HepG2 (cell line): ENCODE results near the gene CHD9NB. TPM values are rescaled to one million over a fixed set of nuclear protein-coding genes. Genes with fewer than 3 reads are reported as not detected.
A peak's percentile ranks its signal among the peaks of the same experiment; 100 is the strongest.

Experiments used
- ETV6 ChIP-seq: sonication (generic); formaldehyde crosslinking; conservative IDR thresholded peaks from 2 replicates; pipeline ENCODE4 v1.4.0; 2020; ENCODE audit warnings: missing genetic modification reagents
- HOXD1 ChIP-seq: sonication (generic); formaldehyde crosslinking; IDR thresholded peaks from 2 replicates; pipeline ENCODE4 v1.5.0; 2020; ENCODE audit warnings: missing genetic modification reagents
- KDM6A ChIP-seq: IDR thresholded peaks from 2 replicates; pipeline ENCODE4 v1.6.1; 2016; ENCODE audit warnings: low read depth
- KLF11 ChIP-seq: IDR thresholded peaks from 2 replicates; pipeline ENCODE4 v1.6.1; 2016; ENCODE audit warnings: missing compliant biosample characterization
- KLF15 ChIP-seq: sonication (generic); formaldehyde crosslinking; IDR thresholded peaks from 2 replicates; pipeline ENCODE4 v1.8.1; 2023; ENCODE audit warnings: borderline replicate concordance, mild to moderate bottlenecking, inconsistent platforms, missing genetic modification reagents, mixed read lengths
- NCOR1 ChIP-seq: fragments of 200-600 bp; sonication (generic); IDR thresholded peaks from 2 replicates; pipeline ENCODE4 v1.7.0; 2017; ENCODE audit warnings: antibody characterized with exemption, low read length, borderline replicate concordance
- NFATC3 ChIP-seq: sonication (generic); formaldehyde crosslinking; IDR thresholded peaks from 2 replicates; pipeline ENCODE4 v1.5.1; 2020; ENCODE audit warnings: mild to moderate bottlenecking, missing genetic modification reagents
- SMYD3 ChIP-seq: sonication (generic); formaldehyde crosslinking; IDR thresholded peaks from 2 replicates; pipeline ENCODE4 v1.8.1; 2023; ENCODE audit warnings: mild to moderate bottlenecking, missing genetic modification reagents
- YEATS4 ChIP-seq: sonication (generic); formaldehyde crosslinking; IDR thresholded peaks from 2 replicates; pipeline ENCODE4 v1.4.0; 2020; ENCODE audit warnings: missing genetic modification reagents, borderline replicate concordance
- ZBTB7A ChIP-seq: sonication (generic); formaldehyde crosslinking; IDR thresholded peaks from 2 replicates; pipeline ENCODE4 v1.8.0; 2022; ENCODE audit warnings: mild to moderate bottlenecking, missing genetic modification reagents
- ZNF20 ChIP-seq: sonication (generic); formaldehyde crosslinking; IDR thresholded peaks from 2 replicates; pipeline ENCODE4 v1.4.0; 2020; ENCODE audit warnings: mild to moderate bottlenecking, moderate library complexity, missing genetic modification reagents
- ZNF256 ChIP-seq: sonication (generic); formaldehyde crosslinking; conservative IDR thresholded peaks from 2 replicates; pipeline ENCODE4 v1.4.0; 2020; ENCODE audit warnings: missing genetic modification reagents
- ZNF678 ChIP-seq: sonication (generic); formaldehyde crosslinking; IDR thresholded peaks from 2 replicates; pipeline ENCODE4 v1.4.0; 2020; ENCODE audit warnings: mild to moderate bottlenecking, missing genetic modification reagents
- ZNF737 ChIP-seq: sonication (generic); formaldehyde crosslinking; IDR thresholded peaks from 2 replicates; pipeline ENCODE4 v1.5.0; 2020; ENCODE audit warnings: missing genetic modification reagents, mild to moderate bottlenecking, borderline replicate concordance
- ZNF775 ChIP-seq: sonication (generic); formaldehyde crosslinking; IDR thresholded peaks from 2 replicates; pipeline ENCODE4 v1.4.0; 2020; ENCODE audit warnings: missing genetic modification reagents, mild to moderate bottlenecking, moderate library complexity, borderline replicate concordance
- ZNF83 ChIP-seq: sonication (generic); formaldehyde crosslinking; IDR thresholded peaks from 2 replicates; pipeline ENCODE4 v1.4.0; 2020; ENCODE audit warnings: missing genetic modification reagents, mild to moderate bottlenecking, borderline replicate concordance
- polyA plus RNA-seq, 8 experiments: library from polyadenylated mRNA; depleted of rRNA in 3 of 8; stranded (reverse) in 7 of 8; unstranded in 1 of 8; fragments of >200 nt; fragmentation: Illumina TruSeq in 4 of 8; extraction: Trizol in 4 of 8; gene quantifications; 2 replicates each; pipeline versions ENCODE4 v1.2.1 to v1.2.3, GENCODE V29; 2011 to 2016; ENCODE audit warnings: low read depth in 4 of 8, missing spikeins in 1 of 8, mixed read lengths in 1 of 8; ENCODE audit not compliant: insufficient read depth in 1 of 8
- total RNA-seq, 5 experiments: library from RNA; depleted of rRNA; stranded (reverse); fragments of >200 nt; fragmentation: Illumina TruSeq; extraction: Trizol; gene quantifications; 2 replicates each; pipeline ENCODE4 v1.2.3, GENCODE V29; 2016; ENCODE audit warnings: low read depth in 1 of 5
- TF ChIP-seq, protein P1 (sequence below): sonication (generic); formaldehyde crosslinking; IDR thresholded peaks from 2 replicates; pipeline ENCODE4 v1.5.0; 2020; ENCODE audit warnings: missing genetic modification reagents
- TF ChIP-seq, protein P2 (sequence below): sonication (generic); formaldehyde crosslinking; IDR thresholded peaks from 2 replicates; pipeline ENCODE4 v1.4.0; 2020; ENCODE audit warnings: missing genetic modification reagents
- TF ChIP-seq, protein P3 (sequence below): sonication (generic); formaldehyde crosslinking; IDR thresholded peaks from 2 replicates; pipeline ENCODE4 v1.8.1; 2023; ENCODE audit warnings: missing genetic modification reagents, inconsistent platforms, borderline replicate concordance
- TF ChIP-seq, protein P4 (sequence below): sonication (generic); formaldehyde crosslinking; IDR thresholded peaks from 2 replicates; pipeline ENCODE4 v1.4.0; 2020; ENCODE audit warnings: low read depth, missing genetic modification reagents

The CHD9NB gene
- total and polyA plus RNA-seq, 2 of the 13 experiments (the other 11 are each of a cell fraction or from before 2014, with no cell fraction given): 0.17 to 0.18 TPM

DNA sequence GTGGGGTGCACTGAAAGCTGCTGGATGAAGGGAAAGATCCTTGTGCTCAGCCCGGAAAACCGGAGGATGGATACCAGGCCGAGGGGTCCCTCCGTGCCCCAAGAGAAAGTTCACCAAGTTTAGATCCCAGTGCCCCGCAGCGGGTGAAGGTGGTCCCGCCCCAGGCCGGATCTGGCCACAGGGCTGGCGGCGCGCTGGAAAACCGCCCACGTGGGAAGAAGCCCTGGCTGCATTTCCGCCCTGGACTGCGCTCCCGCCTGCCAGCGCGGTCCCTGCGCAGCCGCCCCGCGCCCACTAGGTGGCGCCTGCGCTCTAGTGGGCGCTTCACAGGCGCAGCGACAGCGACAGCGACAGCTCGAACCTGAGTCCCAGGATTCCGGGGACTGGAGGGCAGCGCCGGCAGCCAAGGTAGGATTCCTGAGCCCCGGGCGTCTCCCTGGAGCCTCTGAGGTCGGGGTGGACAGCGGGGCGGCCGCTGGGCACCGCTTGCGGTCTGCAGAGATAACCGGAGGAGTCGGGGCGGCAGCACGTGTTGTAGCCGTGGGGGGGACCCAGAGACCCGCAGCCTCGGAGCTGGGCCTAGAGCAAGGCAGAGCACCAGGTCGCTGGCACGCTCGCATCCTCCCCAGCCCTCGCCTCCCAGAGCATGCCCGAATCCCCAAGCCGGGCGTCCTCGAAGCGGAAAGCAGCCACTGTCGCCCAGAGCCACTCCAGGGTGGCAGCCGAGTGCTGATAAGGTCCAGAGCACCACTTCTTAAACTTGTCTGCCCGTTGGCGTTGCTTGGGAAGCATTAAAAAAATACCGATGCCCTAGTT, 2.2 kb upstream of the CHD9NB start, which contains the start of gene CHD9 (continued):
- TF ChIP-seq, protein P1, sequence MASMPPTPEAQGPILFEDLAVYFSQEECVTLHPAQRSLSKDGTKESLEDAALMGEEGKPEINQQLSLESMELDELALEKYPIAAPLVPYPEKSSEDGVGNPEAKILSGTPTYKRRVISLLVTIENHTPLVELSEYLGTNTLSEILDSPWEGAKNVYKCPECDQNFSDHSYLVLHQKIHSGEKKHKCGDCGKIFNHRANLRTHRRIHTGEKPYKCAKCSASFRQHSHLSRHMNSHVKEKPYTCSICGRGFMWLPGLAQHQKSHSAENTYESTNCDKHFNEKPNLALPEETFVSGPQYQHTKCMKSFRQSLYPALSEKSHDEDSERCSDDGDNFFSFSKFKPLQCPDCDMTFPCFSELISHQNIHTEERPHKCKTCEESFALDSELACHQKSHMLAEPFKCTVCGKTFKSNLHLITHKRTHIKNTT: no peak
- TF ChIP-seq, protein P2, sequence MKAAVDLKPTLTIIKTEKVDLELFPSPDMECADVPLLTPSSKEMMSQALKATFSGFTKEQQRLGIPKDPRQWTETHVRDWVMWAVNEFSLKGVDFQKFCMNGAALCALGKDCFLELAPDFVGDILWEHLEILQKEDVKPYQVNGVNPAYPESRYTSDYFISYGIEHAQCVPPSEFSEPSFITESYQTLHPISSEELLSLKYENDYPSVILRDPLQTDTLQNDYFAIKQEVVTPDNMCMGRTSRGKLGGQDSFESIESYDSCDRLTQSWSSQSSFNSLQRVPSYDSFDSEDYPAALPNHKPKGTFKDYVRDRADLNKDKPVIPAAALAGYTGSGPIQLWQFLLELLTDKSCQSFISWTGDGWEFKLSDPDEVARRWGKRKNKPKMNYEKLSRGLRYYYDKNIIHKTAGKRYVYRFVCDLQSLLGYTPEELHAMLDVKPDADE (CRISPR knock-in tag): peak; percentile 93; the same call in 1 of the 2 replicates
- TF ChIP-seq KLF15 (peak; percentile 63; the same call in 1 of the 2 replicates), ZNF737 (peak; percentile 54; the same call in 1 of the 2 replicates), ZNF256 (CRISPR knock-in tag) (0 out of 2 replicates have a peak, but pooled peaks have one; percentile 27), ETV6 (peak; percentile 48), ZNF775 (CRISPR knock-in tag) (no peak), ZBTB7A (CRISPR knock-in tag) (peak; percentile 77; the same call in 1 of the 2 replicates), NCOR1 (no peak), HOXD1 (CRISPR knock-in tag) (peak; percentile 86; the same call in 1 of the 2 replicates), KDM6A (no peak; the same call in 1 of the 2 replicates), ZNF20 (CRISPR knock-in tag) (peak; percentile 55; the same call in 1 of the 2 replicates), YEATS4 (CRISPR knock-in tag) (peak; percentile 98), ZNF83 (CRISPR knock-in tag) (peak; percentile 8; the same call in 1 of the 2 replicates), ZNF678 (CRISPR knock-in tag) (peak; percentile 72; the same call in 1 of the 2 replicates), NFATC3 (CRISPR knock-in tag) (peak; percentile 93), KLF11 (CRISPR knock-in tag) (peak; percentile 87), SMYD3 (CRISPR knock-in tag) (no peak)
- TF ChIP-seq, protein P3, sequence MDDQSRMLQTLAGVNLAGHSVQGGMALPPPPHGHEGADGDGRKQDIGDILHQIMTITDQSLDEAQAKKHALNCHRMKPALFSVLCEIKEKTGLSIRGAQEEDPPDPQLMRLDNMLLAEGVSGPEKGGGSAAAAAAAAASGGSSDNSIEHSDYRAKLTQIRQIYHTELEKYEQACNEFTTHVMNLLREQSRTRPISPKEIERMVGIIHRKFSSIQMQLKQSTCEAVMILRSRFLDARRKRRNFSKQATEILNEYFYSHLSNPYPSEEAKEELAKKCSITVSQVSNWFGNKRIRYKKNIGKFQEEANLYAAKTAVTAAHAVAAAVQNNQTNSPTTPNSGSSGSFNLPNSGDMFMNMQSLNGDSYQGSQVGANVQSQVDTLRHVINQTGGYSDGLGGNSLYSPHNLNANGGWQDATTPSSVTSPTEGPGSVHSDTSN (CRISPR knock-in tag): no peak
- TF ChIP-seq, protein P4, sequence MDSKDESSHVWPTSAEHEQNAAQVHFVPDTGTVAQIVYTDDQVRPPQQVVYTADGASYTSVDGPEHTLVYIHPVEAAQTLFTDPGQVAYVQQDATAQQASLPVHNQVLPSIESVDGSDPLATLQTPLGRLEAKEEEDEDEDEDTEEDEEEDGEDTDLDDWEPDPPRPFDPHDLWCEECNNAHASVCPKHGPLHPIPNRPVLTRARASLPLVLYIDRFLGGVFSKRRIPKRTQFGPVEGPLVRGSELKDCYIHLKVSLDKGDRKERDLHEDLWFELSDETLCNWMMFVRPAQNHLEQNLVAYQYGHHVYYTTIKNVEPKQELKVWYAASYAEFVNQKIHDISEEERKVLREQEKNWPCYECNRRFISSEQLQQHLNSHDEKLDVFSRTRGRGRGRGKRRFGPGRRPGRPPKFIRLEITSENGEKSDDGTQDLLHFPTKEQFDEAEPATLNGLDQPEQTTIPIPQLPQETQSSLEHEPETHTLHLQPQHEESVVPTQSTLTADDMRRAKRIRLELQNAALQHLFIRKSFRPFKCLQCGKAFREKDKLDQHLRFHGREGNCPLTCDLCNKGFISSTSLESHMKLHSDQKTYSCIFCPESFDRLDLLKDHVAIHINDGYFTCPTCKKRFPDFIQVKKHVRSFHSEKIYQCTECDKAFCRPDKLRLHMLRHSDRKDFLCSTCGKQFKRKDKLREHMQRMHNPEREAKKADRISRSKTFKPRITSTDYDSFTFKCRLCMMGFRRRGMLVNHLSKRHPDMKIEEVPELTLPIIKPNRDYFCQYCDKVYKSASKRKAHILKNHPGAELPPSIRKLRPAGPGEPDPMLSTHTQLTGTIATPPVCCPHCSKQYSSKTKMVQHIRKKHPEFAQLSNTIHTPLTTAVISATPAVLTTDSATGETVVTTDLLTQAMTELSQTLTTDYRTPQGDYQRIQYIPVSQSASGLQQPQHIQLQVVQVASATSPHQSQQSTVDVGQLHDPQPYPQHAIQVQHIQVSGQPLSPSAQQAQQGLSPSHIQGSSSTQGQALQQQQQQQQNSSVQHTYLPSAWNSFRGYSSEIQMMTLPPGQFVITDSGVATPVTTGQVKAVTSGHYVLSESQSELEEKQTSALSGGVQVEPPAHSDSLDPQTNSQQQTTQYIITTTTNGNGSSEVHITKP (CRISPR knock-in tag): peak; percentile 85
